HG03469 (cell line): ENCODE results near the gene FGF21.

Experiments used
- ATAC-seq: cut with Tn5 transposase; IDR thresholded peaks from one replicate; pipeline ENCODE4 v1.9.1; 2021; ENCODE audit warnings: mild to moderate bottlenecking, moderate library complexity, moderate number of reproducible peaks; ENCODE audit not compliant: unreplicated experiment

The FGF21 gene

GRCh38 chr19:48728911-48729664 lies 26.2 kb upstream of the FGF21 start:
- ATAC-seq = no peak

- no peak for ATAC-seq
Measured at GRCh38 chr19:48731452-48731851, 23.9 kb upstream of the FGF21 start.

- no peak for ATAC-seq
Measured at GRCh38 chr19:48734625-48735024, 20.7 kb upstream of the FGF21 start.

- ATAC-seq = no peak
Measured at GRCh38 chr19:48735031-48735615, 20.2 kb upstream of the FGF21 start.

- ATAC-seq = no peak
Measured at GRCh38 chr19:48737360-48737998, 17.8 kb upstream of the FGF21 start.

GRCh38 chr19:48738557-48739403 lies 16.5 kb upstream of the FGF21 start:
- ATAC-seq = no peak

- ATAC-seq = no peak
Measured at GRCh38 chr19:48739404-48740163, 15.7 kb upstream of the FGF21 start.

GRCh38 chr19:48740164-48740972 lies 15.0 kb upstream of the FGF21 start, which contains the start of gene RASIP1:
Gene RASIP1 (minus strand): TSS chr19:48740610. CDS start chr19:48740282, 328 bp downstream.
- ATAC-seq = no peak

- no peak for ATAC-seq
Measured at GRCh38 chr19:48741129-48741999, 14.0 kb upstream of the FGF21 start.

- ATAC-seq = no peak
Measured at GRCh38 chr19:48742096-48742495, 13.2 kb upstream of the FGF21 start.

- no peak for ATAC-seq
Measured at GRCh38 chr19:48745208-48745995, 9.9 kb upstream of the FGF21 start.

- ATAC-seq = no peak
Measured at GRCh38 chr19:48746110-48746509, 9.2 kb upstream of the FGF21 start.

- ATAC-seq = no peak
Measured at GRCh38 chr19:48746738-48747575, 8.4 kb upstream of the FGF21 start, which contains the start of gene IZUMO1. Gene IZUMO1 (minus strand): TSS chr19:48746909. CDS start chr19:48745859, 1,050 bp downstream.

- ATAC-seq = no peak
Measured at GRCh38 chr19:48749571-48750198, 5.6 kb upstream of the FGF21 start.

- no peak for ATAC-seq
Measured at GRCh38 chr19:48750351-48750750, 5.0 kb upstream of the FGF21 start.

- no peak for ATAC-seq
Measured at GRCh38 chr19:48750771-48751504, 4.4 kb upstream of the FGF21 start.
